ENCODE data around the gene CELA3A.
"Not testable (repeated sequence)": the region's sequence is repeated elsewhere in the genome, so short reads cannot be mapped to it uniquely, and the experiment has no call there.

DNA sequence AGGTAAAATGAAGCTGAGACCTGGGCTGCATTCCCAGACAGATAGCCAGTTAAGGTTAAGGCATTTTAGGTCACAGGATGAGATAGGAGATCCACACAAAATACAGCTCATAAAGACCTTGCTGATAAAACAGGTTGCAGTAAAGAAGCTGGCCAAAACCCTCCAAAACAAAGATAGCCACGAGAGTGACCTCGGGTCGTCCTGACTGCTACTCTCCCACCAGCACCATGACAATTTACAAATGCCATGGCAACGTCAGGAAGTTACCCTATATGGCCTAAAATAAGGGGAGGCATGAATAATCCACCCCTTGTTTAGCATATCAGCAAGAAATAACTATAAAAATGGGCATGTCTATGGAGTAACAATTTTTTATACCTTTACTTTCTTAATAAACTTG, 30.9 kb upstream of the CELA3A start:
- TF ChIP-seq, protein P1, sequence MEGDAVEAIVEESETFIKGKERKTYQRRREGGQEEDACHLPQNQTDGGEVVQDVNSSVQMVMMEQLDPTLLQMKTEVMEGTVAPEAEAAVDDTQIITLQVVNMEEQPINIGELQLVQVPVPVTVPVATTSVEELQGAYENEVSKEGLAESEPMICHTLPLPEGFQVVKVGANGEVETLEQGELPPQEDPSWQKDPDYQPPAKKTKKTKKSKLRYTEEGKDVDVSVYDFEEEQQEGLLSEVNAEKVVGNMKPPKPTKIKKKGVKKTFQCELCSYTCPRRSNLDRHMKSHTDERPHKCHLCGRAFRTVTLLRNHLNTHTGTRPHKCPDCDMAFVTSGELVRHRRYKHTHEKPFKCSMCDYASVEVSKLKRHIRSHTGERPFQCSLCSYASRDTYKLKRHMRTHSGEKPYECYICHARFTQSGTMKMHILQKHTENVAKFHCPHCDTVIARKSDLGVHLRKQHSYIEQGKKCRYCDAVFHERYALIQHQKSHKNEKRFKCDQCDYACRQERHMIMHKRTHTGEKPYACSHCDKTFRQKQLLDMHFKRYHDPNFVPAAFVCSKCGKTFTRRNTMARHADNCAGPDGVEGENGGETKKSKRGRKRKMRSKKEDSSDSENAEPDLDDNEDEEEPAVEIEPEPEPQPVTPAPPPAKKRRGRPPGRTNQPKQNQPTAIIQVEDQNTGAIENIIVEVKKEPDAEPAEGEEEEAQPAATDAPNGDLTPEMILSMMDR (optimal IDR thresholded peaks at IDR 0.05 in 1 of 3, IDR thresholded peaks at IDR 0.05 in 1 of 3, conservative IDR thresholded peaks at IDR 0.05 in 1 of 3; ENCODE audit: extremely low read depth in 1 of 3, insufficient read depth in 2 of 3, low read length in 3 of 3) = not testable (repeated sequence)
- not testable (repeated sequence) for TF ChIP-seq EZH2 (IDR thresholded peaks at IDR 0.05; ENCODE audit: low read length)

All from keratinocyte (primary cell).